Vagina (tissue), 2 donors: ENCODE results near the gene RPL18A. TPM values are rescaled to one million over a fixed set of nuclear protein-coding genes. Genes with fewer than 3 reads are reported as not detected.

Source experiments
- DNase-seq, 2 donors: peaks; one replicate each; pipeline ENCODE4 v3.0.0-alpha.2; 2017; ENCODE audit errors: extremely low spot score in 2 of 2
- H3K27ac ChIP-seq: fragments of 200-600 bp; sonication (generic); one replicate; pipeline ENCODE4 v1.5.1; 2019
- H3K27me3 ChIP-seq: fragments of 200-600 bp; sonication (generic); one replicate; pipeline ENCODE4 v1.5.1; 2019
- H3K36me3 ChIP-seq, 2 donors: fragments of 200-600 bp; sonication (generic); one replicate each; pipeline ENCODE4 v1.5.1; 2017 to 2019
- H3K4me1 ChIP-seq: fragments of 200-600 bp; sonication (generic); one replicate; pipeline ENCODE4 v1.5.1; 2019
- H3K4me3 ChIP-seq, 2 donors: fragments of 200-600 bp; sonication (generic); 1 replicate in 1 of 2; 2 replicates in 1 of 2; pipeline ENCODE4 v1.5.1; 2016 to 2019
- H3K9me3 ChIP-seq: fragments of 200-600 bp; sonication (generic); one replicate; pipeline ENCODE4 v1.5.1; 2019
- POLR2A ChIP-seq, 2 donors: fragments of 450-650 bp; IDR thresholded peaks; one replicate each; pipeline ENCODE4 v1.6.1; 2017; ENCODE audit warnings: antibody characterized with exemption in 2 of 2, mild to moderate bottlenecking in 2 of 2, moderate library complexity in 2 of 2
- POLR2AphosphoS5 ChIP-seq, 2 donors: sonication (generic); formaldehyde crosslinking; IDR thresholded peaks; one replicate each; pipeline ENCODE4 v1.9.0; 2017; ENCODE audit warnings: antibody characterized with exemption in 2 of 2, mild to moderate bottlenecking in 2 of 2, low read depth in 1 of 2; ENCODE audit not compliant: insufficient read depth in 1 of 2
- intact Hi-C: fragments of 100-400 bp; cut with DNase I; formaldehyde crosslinking; loops from one replicate; pipeline ENCODE4 v1.15.1; 2023
- small RNA-seq: library from RNA; depleted of rRNA; stranded (forward); fragments of <200 nt; gene quantifications from one replicate; pipeline ENCODE3, GENCODE V24; 2016
- total RNA-seq: library from RNA; depleted of rRNA; stranded (reverse); fragments of >200 nt; gene quantifications from one replicate; pipeline ENCODE4 v1.2.3, GENCODE V29; 2016
- TF ChIP-seq, protein P1 (sequence below), 3 experiments: fragments of 450-650 bp in 2 of 3; fragments of 200-600 bp in 1 of 3; sonication (generic) in 1 of 3; IDR thresholded peaks; one replicate each; pipeline ENCODE4 v1.5.1; 2017 to 2019; ENCODE audit warnings: antibody characterized with exemption in 3 of 3, mild to moderate bottlenecking in 2 of 3, moderate library complexity in 2 of 3

RPL18A gene
- total RNA-seq, 1 donor from 2014 or later, result 1,768 TPM

DNA sequence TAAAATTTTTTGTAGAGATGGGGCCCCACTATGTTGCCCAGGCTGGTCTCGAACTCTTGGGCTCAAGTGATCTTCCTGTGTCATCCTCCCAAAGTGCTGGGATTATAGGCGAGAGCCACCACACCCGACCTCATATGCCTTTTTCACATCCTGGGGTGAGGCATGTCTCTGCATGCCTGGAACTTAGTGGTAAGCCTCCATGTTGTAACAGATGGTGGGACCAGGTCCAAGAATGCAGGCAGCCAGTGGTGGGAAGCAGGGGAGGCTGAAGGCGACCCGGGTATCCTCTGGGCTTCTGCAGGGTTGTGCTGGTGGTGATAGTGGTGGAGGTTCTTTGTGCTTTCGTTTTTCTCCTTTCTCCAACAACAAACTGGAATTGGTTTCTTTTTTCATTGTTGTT lies 43.0 kb downstream of the RPL18A start:
- Histone ChIP-seq H3K27me3 (no peaks in the 10 kb centered on the region), H3K9me3 (no peaks in the 10 kb centered on the region), H3K36me3 (no peaks in the 10 kb centered on the region), H3K4me3 (no peak overlapping the region), H3K4me1 (no peaks in the 10 kb centered on the region), H3K27ac (no peak overlapping the region)
- no peak for DNase-seq
- TF ChIP-seq POLR2A (IDR thresholded peaks at IDR 0.05) (no peak), POLR2AphosphoS5 (IDR thresholded peaks at IDR 0.05; ENCODE audit: insufficient read depth in 1 of 2, low read depth in 1 of 2) (no peak)
- TF ChIP-seq, protein P1, sequence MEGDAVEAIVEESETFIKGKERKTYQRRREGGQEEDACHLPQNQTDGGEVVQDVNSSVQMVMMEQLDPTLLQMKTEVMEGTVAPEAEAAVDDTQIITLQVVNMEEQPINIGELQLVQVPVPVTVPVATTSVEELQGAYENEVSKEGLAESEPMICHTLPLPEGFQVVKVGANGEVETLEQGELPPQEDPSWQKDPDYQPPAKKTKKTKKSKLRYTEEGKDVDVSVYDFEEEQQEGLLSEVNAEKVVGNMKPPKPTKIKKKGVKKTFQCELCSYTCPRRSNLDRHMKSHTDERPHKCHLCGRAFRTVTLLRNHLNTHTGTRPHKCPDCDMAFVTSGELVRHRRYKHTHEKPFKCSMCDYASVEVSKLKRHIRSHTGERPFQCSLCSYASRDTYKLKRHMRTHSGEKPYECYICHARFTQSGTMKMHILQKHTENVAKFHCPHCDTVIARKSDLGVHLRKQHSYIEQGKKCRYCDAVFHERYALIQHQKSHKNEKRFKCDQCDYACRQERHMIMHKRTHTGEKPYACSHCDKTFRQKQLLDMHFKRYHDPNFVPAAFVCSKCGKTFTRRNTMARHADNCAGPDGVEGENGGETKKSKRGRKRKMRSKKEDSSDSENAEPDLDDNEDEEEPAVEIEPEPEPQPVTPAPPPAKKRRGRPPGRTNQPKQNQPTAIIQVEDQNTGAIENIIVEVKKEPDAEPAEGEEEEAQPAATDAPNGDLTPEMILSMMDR (IDR thresholded peaks at IDR 0.05), result no peak
- intact Hi-C loops, result no loop called here

DNA sequence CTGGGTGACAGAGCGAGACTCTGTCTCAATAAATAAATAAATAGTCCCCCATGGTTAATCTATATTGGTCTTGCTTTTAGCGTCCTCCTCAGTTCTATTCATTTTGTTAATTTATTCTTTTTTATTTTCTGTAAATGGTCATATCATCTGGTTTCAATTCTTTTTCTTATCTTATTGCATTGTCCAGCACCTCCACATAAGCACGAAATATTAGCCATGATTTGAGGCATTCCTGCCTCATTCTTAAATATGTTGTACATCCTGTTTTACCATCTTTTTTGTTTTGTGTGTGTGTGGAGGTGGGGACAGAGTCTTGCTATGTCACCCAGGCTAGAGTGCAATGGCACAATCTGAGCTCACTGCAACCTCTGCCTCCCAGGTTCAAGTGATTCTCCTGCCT lies 48.5 kb downstream of the RPL18A start:
- DNase-seq, result no peak
- no peaks in the 10 kb centered on the region for H3K4me1 ChIP-seq
- no peak overlapping the region for H3K27ac ChIP-seq
- intact Hi-C loops, result no loop called here
- no peak overlapping the region for H3K4me3 ChIP-seq
- no peaks in the 10 kb centered on the region for H3K36me3 ChIP-seq
- no peaks in the 10 kb centered on the region for H3K27me3 ChIP-seq
- TF ChIP-seq POLR2A (IDR thresholded peaks at IDR 0.05) (no peak), POLR2AphosphoS5 (IDR thresholded peaks at IDR 0.05; ENCODE audit: insufficient read depth in 1 of 2, low read depth in 1 of 2) (no peak)
- TF ChIP-seq, protein P1 (IDR thresholded peaks at IDR 0.05), result no peak
- peaks cover 3% of the 10 kb centered on the region for H3K9me3 ChIP-seq

DNA sequence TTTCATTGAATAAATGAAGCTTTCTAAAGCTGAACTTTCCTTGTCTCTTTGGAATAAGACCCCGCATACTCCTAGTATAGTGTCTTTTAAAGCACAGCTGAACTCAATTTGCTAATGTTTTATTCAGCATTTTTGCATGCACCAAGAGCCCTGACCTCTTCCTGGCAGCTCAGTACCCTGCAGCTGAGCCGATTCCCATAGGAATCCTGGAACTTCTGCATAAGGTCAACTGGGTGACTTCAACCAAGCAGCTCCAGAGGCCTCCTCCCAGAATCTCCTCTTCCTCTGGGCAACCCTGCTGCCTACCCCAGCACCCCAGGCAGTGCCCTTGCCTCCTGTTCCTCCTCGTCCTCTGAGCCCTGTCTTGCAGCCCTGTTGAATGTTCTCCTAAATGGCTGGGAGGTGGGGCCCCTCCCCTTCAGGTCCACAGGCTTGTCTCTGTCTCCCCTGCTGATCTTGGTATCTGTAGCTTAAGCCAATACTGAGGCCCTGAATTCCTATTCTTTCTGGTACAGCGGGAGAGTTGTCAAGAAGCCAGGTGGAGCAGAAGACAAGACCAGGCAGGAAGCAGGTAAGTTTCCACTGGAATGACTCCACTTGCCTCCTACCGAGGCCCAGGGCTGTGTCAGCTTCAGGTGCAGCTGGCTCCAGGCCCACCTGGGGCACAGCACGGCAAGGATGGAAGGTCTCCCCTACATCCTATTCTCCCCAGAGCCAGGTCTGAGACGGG lies 49.5 kb downstream of the RPL18A start:
- no peaks in the 10 kb centered on the region for H3K4me1 ChIP-seq
- intact Hi-C loops, result no loop called here
- no peaks in the 10 kb centered on the region for H3K27me3 ChIP-seq
- H3K9me3 ChIP-seq, result peaks cover 3% of the 10 kb centered on the region
- no peak overlapping the region for H3K27ac ChIP-seq
- TF ChIP-seq, protein P1 (IDR thresholded peaks at IDR 0.05), result no peak
- TF ChIP-seq POLR2A (IDR thresholded peaks at IDR 0.05), result no peak
- no peaks in the 10 kb centered on the region for H3K36me3 ChIP-seq
- H3K4me3 ChIP-seq, result no peak overlapping the region
- DNase-seq, result no peak

DNA sequence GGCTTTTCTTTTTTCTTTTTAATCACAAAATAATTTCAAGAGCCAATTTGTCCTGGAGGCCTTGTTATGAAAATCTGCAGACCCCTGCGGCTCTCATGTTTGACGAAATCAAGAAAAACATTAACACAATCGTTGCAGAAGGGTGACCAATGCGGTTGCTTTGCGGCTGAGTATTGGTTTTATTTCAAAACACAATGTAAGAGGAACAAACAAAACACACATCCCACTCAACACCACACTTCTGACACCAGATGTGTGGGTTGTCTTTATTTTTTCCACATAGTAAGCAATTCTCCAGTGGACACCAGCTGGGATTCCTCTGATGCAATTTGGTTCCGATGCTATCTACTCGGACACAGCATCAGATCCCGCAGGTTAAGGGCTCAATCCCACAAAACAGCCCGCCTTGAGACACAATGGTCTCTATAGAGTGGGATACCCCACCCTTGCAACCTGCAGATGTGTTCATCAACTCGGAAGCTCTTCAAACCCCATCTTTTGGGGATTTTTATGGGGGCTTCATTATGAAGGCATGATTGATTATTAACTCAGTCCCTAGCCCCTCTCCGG lies 51.2 kb downstream of the RPL18A start:
- intact Hi-C loops, result no loop called here
- H3K9me3 ChIP-seq, result peaks cover 3% of the 10 kb centered on the region

More for the DNA sequence above, 51.2 kb downstream of the RPL18A start:
- Histone ChIP-seq H3K36me3 (no peaks in the 10 kb centered on the region), H3K27me3 (no peaks in the 10 kb centered on the region), H3K27ac (no peak overlapping the region), H3K4me1 (no peaks in the 10 kb centered on the region), H3K4me3 (no peak overlapping the region)
- no peak for DNase-seq
- TF ChIP-seq POLR2A (IDR thresholded peaks at IDR 0.05) (no peak), POLR2AphosphoS5 (IDR thresholded peaks at IDR 0.05; ENCODE audit: insufficient read depth in 1 of 2, low read depth in 1 of 2) (no peak)
- TF ChIP-seq, protein P1 (IDR thresholded peaks at IDR 0.05), result no peak

Small RNAs within 50 kb of the gene (small RNA-seq; reads per million reads assigned to genes)
- gene SNORA68, result not detected

Other genes with a start within 250 kb of the RPL18A start
- gene UNC13A, start 171.6 kb upstream of the RPL18A start, total RNA-seq, result 0.49 TPM
- gene MAP1S, start 140.4 kb upstream of the RPL18A start, total RNA-seq, result 30.2 TPM
- gene FCHO1, start 108.4 kb upstream of the RPL18A start, total RNA-seq, result 12.3 TPM
- 1.5 TPM for gene B3GNT3, start 64.8 kb upstream of the RPL18A start, total RNA-seq
- gene INSL3, start 38.4 kb upstream of the RPL18A start, total RNA-seq, result not detected
- gene JAK3, start 11.9 kb upstream of the RPL18A start, total RNA-seq, result 10.8 TPM
- not detected for gene SLC5A5, start 12.0 kb downstream of the RPL18A start, total RNA-seq
- 59.7 TPM for gene CCDC124, start 73.1 kb downstream of the RPL18A start, total RNA-seq
- gene KCNN1, start 107.2 kb downstream of the RPL18A start, total RNA-seq, result 1.5 TPM
- gene ARRDC2, start 148.3 kb downstream of the RPL18A start, total RNA-seq, result 54.5 TPM
- not detected for gene IL12RB1, start 227.0 kb downstream of the RPL18A start, total RNA-seq
- gene MAST3, start 237.9 kb downstream of the RPL18A start, total RNA-seq, result 9.6 TPM